ENCODE results near the gene KLHL36.

KLHL36 gene

DNA sequence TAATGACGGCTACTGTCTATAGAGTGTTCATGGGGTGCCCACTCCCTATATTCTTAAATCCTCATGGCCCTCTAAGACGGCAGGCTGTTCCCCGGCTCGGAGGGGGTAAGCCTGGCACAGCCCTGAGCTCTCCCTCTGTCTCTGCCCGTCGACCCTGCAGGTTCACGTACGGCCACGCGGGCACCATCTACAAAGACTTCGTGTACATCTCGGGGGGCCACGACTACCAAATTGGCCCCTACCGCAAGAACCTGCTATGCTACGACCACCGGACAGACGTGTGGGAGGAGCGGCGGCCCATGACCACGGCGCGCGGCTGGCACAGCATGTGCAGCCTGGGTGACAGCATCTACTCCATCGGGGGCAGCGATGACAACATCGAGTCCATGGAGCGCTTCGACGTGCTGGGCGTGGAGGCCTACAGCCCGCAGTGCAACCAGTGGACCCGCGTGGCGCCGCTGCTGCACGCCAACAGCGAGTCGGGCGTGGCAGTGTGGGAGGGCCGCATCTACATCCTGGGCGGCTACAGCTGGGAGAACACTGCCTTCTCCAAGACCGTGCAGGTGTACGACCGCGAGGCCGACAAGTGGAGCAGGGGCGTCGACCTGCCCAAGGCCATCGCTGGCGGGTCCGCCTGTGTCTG is 13.2 kb downstream of the KLHL36 start:
- no peak for DNase-seq
- peaks cover 67 to 83% of the 10 kb centered on the region in 2 donors for H3K36me3 Mint-ChIP-seq
- H3K4me1 Mint-ChIP-seq, result peaks cover 30 to 47% of the 10 kb centered on the region in 2 donors
- H3K9me3 Mint-ChIP-seq, result no peaks in the 10 kb centered on the region
- H3K27me3 Mint-ChIP-seq, result no peaks in the 10 kb centered on the region
- no peak for ATAC-seq (replicated peaks)
- H3K4me3 Mint-ChIP-seq, result no peak overlapping the region
- H3K27ac Mint-ChIP-seq, result no peak overlapping the region

DNA sequence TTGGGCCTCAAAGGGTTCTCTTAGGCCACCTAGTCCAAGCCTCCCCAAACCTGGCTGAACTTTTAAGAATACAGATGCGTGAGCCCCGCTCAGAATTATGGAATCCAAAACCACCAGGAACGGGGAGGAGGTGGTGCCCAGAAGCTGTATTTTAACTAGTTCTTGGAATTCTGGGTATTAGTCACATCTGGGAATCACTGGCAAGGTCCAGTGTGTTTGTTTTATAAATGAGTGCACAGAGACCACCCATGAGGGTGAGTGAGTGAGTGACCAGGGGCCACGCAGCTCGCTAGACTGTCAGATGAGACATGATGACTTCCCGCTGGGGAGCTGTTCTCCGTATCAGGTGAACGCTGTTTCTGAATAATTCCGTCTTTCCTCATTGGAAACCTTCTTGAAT is 14.2 kb downstream of the KLHL36 start:
- ATAC-seq (replicated peaks) (no peak), DNase-seq (no peak)
- Mint-ChIP-seq H3K4me1 (peaks cover 27 to 41% of the 10 kb centered on the region in 2 donors), H3K27me3 (no peaks in the 10 kb centered on the region), H3K27ac (no peak overlapping the region), H3K36me3 (peaks cover 59 to 78% of the 10 kb centered on the region in 2 donors), H3K9me3 (no peaks in the 10 kb centered on the region), H3K4me3 (no peak overlapping the region)

DNA sequence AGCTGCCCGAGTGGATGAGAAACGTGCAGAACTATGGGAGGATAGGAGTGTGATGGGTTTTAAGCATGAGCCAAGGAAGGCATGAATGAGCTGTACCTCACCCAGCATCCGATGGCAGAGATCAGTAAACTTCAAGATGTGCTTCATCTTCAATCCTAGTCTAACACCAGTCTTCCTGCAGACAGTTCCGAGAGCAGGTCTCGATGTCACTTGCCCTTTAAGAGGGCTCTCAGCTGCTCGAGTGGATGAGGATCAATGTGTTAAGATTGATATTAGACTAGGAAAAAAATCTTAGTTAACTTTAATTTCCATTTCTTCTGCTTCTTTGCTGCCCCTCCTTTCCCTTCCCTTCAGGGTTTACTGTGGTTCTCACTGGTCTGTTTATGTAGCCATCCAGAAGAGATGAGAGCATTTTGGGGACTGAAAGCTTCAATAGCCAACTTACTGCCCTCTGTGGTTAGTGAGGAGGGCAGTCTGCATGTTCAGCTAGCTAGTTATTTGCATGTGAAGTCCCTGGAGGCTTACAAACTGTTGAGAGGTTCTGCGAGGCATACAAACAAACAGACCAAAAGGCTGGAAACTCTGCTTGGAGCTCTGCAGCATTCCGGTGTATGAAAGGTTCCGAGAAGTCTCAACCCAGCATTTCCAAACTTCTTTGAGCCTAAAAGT is 15.3 kb downstream of the KLHL36 start:
- no peaks in the 10 kb centered on the region for H3K9me3 Mint-ChIP-seq
- ATAC-seq (replicated peaks), result peak; percentile 84 to 93
- no peaks in the 10 kb centered on the region for H3K27me3 Mint-ChIP-seq
- peak overlapping the region; percentile 33 for H3K27ac Mint-ChIP-seq
- no peak overlapping the region for H3K4me3 Mint-ChIP-seq
- peaks cover 58 to 76% of the 10 kb centered on the region in 2 donors for H3K36me3 Mint-ChIP-seq
- peaks cover 28 to 41% of the 10 kb centered on the region in 2 donors for H3K4me1 Mint-ChIP-seq
- no peak for DNase-seq

DNA sequence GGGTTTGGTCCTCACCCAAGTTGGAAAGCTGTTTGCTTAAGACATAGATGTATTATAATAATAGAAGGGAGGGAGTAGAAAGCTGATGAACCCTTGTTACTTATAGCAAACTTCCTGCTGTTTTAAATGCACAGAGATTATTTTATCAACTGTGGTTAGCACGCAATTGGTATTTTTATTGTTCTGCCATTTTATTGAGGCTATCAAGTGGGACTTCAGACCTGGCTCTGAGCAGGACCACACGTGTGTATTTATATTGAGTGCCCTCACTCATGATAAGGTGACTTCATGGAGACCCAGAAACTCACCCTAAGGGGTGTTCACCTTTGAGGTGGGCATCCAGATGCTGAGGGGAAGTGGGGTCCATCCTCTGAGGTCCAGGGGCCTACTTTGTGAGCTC is 17.0 kb downstream of the KLHL36 start:
- H3K27ac Mint-ChIP-seq, result no peak overlapping the region
- H3K9me3 Mint-ChIP-seq, result no peaks in the 10 kb centered on the region
- DNase-seq (no peak), ATAC-seq (replicated peaks) (no peak)
- H3K4me1 Mint-ChIP-seq, result peaks cover 29 to 35% of the 10 kb centered on the region in 2 donors
- no peaks in the 10 kb centered on the region for H3K27me3 Mint-ChIP-seq
- no peak overlapping the region for H3K4me3 Mint-ChIP-seq
- H3K36me3 Mint-ChIP-seq, result peaks cover 44 to 64% of the 10 kb centered on the region in 2 donors

DNA sequence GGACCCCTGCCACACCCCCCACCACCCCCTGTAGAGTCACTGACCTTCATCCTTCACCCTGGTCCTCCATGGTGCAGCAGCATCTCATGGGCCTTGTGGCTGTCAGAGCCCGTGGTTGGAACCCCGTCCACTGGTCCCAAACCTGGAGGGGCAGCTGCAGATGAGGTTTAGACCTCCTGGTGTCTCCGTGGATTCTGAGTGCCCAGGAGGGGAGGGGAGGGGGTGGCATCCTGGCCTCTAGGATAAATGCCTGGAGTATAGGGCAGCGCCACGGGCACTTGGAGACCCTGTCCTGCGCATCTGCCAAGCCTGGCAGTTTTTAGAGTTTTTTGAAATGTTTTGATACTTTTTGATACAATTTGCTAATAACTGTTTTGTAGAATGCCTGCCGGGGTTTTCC is 17.5 kb downstream of the KLHL36 start:
- H3K4me1 Mint-ChIP-seq, result peaks cover 29 to 35% of the 10 kb centered on the region in 2 donors
- peaks cover 41 to 59% of the 10 kb centered on the region in 2 donors for H3K36me3 Mint-ChIP-seq
- no peaks in the 10 kb centered on the region for H3K27me3 Mint-ChIP-seq
- DNase-seq, result no peak
- no peak overlapping the region for H3K27ac Mint-ChIP-seq
- H3K4me3 Mint-ChIP-seq, result no peak overlapping the region
- no peak for ATAC-seq (replicated peaks)
- no peaks in the 10 kb centered on the region for H3K9me3 Mint-ChIP-seq

DNA sequence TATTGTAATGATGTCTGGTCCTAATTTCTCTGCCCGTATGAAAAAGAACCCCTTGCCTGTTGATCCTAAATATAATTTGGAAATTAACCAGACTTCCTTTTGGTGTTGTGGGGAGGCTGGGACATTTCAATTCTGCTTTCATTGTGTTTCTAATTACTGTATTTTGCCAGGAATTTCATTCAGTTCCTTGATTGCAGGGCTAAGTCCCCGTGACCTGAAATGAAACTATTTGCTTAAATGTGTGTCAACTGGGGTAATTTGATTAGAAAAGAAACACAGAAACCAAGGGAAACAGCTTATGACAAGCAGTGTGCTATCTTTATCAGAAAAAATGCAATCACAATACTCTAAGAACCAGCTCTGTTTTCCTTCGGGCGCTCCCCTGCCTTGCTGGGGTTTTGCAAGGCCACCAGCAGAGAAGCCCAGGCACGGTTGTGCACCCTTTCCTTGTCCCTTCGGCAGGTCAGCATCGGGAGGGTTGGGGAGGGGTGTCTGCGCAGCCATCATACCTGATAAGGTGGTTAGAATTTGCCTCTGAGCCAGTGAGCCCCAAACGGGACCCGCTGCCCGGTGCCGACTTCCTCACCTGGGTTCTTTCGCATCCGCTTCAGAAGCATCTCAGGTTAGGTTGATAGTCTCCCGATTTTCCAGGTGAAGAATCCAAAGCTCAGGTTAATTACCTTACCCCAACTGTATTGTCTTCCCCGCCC is 19.4 kb downstream of the KLHL36 start:
- no peak for ATAC-seq (replicated peaks)
- H3K36me3 Mint-ChIP-seq, result peaks cover 27 to 42% of the 10 kb centered on the region in 2 donors
- H3K9me3 Mint-ChIP-seq, result no peaks in the 10 kb centered on the region
- H3K4me1 Mint-ChIP-seq, result peaks cover 25 to 32% of the 10 kb centered on the region in 2 donors
- no peak for DNase-seq
- no peaks in the 10 kb centered on the region for H3K27me3 Mint-ChIP-seq
- H3K4me3 Mint-ChIP-seq, result no peak overlapping the region
- peak overlapping the region; percentile 81 for H3K27ac Mint-ChIP-seq

DNA sequence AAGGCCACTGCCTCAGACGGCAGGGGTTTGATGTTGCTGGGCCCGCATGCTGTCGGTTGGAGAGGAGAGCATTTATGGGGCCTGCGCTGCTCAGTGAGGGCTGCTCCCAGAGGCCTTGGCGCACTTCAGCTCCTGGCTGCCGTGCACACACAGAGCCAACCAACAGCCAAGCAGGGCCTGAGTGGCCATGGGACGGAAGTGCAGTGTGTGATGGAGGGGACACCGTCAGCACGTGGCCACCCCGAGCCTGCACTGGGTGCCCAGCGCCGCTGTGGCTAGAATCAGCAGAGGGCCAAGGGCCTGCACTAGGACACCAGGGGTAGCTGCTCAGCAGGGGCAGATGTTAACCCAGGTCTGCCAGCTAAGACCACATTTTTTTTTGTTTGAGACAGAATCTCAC is 21.8 kb downstream of the KLHL36 start:
- H3K4me3 Mint-ChIP-seq, result no peak overlapping the region
- DNase-seq (no peak), ATAC-seq (replicated peaks) (no peak)
- no peak overlapping the region for H3K27ac Mint-ChIP-seq
- H3K36me3 Mint-ChIP-seq, result peaks cover 11 to 20% of the 10 kb centered on the region in 2 donors
- H3K9me3 Mint-ChIP-seq, result no peaks in the 10 kb centered on the region
- H3K27me3 Mint-ChIP-seq, result no peaks in the 10 kb centered on the region
- peaks cover 18 to 19% of the 10 kb centered on the region in 2 donors for H3K4me1 Mint-ChIP-seq

DNA sequence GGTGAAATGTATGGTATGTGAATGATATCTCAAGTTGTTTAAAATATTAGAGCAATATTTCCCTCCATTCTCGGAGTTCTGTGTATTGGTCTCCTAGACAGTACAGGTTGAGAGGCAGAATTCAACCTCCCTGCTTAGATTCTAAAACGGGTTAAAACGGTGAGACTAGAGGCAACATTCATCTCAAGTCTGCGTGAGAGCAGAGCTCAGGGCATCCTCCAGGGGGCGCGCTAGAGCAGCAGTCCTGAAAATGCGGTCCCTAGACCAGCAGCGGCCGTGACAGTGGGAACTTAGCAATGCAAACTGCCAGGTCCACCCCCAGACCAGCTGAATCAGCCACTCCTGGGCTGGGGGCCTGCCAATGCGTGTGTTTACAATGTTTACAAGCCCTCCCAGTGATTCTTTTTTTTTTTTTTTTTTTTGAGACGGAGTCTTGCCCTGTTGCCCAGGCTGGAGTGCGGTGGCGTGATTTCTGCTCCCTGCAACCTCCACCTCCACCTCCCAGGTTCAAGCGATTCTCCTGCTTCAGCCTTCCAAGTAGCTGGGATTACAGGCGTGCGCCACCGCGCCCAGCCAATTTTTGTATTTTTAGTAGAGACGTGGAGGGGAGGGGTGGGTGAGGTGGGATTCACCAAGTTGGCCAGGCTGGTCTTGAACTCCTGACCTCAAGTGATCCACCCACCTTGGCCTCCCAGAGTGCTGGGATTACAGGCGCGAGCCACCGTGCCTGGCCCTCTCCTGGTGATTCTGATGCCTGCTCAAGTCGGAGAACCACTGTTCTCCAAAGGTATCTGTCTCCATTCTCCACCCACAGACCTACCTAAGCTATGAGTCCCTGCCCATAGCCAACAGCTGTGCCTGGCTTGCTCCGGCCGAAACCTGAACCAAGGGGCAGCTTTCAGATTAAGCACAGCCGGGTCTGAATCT is 24.2 kb downstream of the KLHL36 start:
- Mint-ChIP-seq H3K36me3 (peaks cover 7 to 11% of the 10 kb centered on the region in 2 donors), H3K27me3 (no peaks in the 10 kb centered on the region), H3K4me1 (peaks cover 18 to 19% of the 10 kb centered on the region in 2 donors), H3K4me3 (no peak overlapping the region), H3K9me3 (no peaks in the 10 kb centered on the region), H3K27ac (no peak overlapping the region)
- ATAC-seq (replicated peaks) (peak; percentile 90 to 91), DNase-seq (peak; percentile 55)

DNA sequence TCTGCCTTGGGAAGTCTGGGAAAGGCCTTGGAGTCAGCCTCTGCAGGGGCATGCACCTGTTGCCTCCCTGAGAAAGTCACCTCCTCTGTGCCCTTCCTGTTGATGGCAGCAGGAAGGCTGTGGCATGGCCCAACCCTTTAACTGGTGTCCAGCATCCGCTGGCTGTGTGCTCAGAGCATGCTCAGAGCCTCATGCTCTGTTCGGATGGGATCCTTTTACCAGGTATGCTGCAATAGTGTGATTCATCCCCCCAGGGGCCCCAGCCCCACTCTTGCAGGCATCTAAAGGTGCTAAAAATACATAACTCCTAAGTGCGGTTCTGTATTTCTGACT is 24.9 kb downstream of the KLHL36 start:
- Mint-ChIP-seq H3K4me3 (no peak overlapping the region), H3K27me3 (no peaks in the 10 kb centered on the region), H3K4me1 (peaks cover 18 to 19% of the 10 kb centered on the region in 2 donors), H3K9me3 (no peaks in the 10 kb centered on the region), H3K27ac (peak overlapping the region; percentile 17), H3K36me3 (peaks cover 5 to 7% of the 10 kb centered on the region in 2 donors)
- DNase-seq (no peak), ATAC-seq (replicated peaks) (peak; percentile 10 to 18)

DNA sequence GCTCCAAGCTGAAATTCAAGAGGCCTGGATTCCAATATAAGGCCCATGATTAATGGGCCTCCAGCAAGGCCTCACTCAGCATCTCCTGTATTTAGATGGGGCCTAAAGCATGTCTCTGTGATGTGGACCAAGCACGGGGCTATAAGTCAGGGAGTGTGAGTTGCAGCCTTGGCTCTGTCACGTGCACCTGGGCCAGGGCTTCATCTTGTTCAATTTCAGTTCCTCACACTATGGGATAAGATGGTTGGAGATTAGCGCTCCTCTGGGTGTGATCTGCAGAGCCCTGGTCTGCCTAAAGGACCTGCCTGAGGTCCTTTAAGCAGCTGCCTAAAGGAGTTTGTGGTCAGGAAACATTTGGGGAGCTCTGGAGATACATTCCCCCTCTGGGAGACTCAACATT is 25.2 kb downstream of the KLHL36 start:
- Mint-ChIP-seq H3K27me3 (no peaks in the 10 kb centered on the region), H3K9me3 (no peaks in the 10 kb centered on the region), H3K4me1 (peaks cover 16 to 19% of the 10 kb centered on the region in 2 donors), H3K27ac (peak overlapping the region; percentile 17), H3K4me3 (no peak overlapping the region), H3K36me3 (peaks cover 3% of the 10 kb centered on the region in 2 donors)
- peak; percentile 53 to 54 for ATAC-seq (replicated peaks)
- no peak for DNase-seq

DNA sequence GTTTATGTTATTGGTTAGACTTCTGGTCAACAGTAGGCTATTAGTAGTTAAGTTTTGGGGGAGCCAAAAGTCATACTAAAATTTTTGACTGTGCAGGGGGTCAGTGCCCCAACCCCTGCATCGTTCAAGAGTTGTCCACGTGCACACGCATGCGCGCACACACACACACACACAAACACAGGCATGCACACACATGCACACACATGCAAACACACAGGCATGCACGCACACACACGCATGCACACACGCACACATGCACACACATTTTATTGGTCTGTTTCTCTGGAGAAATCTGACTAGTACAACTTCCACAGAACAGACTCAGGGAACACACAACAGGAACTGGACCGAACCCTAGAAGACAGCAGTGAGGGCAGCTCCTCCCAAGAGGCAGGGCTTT is 27.1 kb downstream of the KLHL36 start:
- Mint-ChIP-seq H3K27ac (no peak overlapping the region), H3K9me3 (no peaks in the 10 kb centered on the region), H3K36me3 (no peaks in the 10 kb centered on the region), H3K4me3 (no peak overlapping the region), H3K4me1 (peaks cover 15 to 19% of the 10 kb centered on the region in 2 donors), H3K27me3 (no peaks in the 10 kb centered on the region)
- ATAC-seq (replicated peaks), result no peak
- no peak for DNase-seq

DNA sequence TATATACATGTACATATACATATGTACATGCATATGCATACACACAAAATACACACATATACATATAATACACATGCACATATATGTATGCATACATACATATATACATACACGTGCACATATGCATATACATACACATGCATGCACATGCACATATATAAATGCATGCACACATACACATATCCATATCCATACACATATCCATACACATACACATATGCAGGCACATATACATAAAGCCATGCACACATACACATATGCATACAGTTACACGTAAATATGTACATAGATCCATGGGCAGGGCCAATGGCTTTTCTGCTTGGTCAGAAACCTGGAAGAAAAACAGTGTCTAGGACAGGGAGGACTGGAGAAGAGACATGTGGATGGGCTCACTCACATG is 27.6 kb downstream of the KLHL36 start:
- no peak overlapping the region for H3K4me3 Mint-ChIP-seq
- no peaks in the 10 kb centered on the region for H3K9me3 Mint-ChIP-seq
- no peaks in the 10 kb centered on the region for H3K27me3 Mint-ChIP-seq
- DNase-seq, result no peak
- H3K4me1 Mint-ChIP-seq, result peaks cover 15 to 19% of the 10 kb centered on the region in 2 donors
- ATAC-seq (replicated peaks), result no peak
- H3K36me3 Mint-ChIP-seq, result no peaks in the 10 kb centered on the region
- no peak overlapping the region for H3K27ac Mint-ChIP-seq

DNA sequence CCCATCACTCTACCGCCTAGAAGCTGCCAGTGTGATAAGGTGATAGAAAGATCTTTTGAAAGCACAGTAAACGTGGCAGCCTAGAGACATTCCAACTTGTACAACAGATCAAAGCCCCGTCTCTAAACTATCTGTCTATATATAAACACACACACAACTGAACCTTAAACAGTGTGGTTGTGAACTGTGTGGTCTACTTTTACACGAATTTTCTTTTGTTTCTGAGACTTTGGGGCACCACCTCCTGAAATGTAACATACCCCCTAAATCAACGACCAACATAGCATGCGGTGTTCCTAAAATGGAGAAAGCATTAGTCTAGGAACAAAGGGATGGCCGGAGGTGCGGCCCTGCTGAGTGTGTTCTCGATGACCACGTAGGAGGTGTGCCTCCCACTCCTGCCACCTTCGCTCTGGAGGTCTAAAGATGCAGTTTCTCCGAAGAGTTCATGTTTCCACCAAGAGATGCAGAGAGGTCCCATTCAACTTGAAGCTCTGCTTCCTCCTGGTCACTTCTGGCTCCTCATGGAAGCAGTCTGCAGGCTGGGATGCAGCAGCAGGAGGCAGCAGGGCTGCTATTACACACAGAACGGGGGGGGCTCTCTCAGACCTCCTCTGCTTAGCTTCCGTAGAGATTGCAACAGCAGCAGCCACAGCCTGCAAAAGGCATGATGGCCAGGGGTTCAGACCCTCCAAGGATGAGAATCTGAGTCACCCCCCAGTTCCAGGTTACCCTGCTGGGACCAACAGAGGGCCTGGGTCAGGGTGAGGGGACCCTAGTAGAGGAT is 28.9 kb downstream of the KLHL36 start:
- ATAC-seq (replicated peaks) (no peak), DNase-seq (no peak)
- no peaks in the 10 kb centered on the region for H3K9me3 Mint-ChIP-seq
- no peak overlapping the region for H3K4me3 Mint-ChIP-seq
- peaks cover 12 to 16% of the 10 kb centered on the region in 2 donors for H3K4me1 Mint-ChIP-seq
- H3K27me3 Mint-ChIP-seq, result no peaks in the 10 kb centered on the region
- no peaks in the 10 kb centered on the region for H3K36me3 Mint-ChIP-seq
- H3K27ac Mint-ChIP-seq, result no peak overlapping the region

All from stimulated activated naive B cell treated with anti-CD40 and anti-IgM and Interleukin-4, amounts not matched to agents 10 μg/mL and 1 μg/mL and 100 μg/mL, for 72 hours (primary cell).